Lower leg skin (tissue), 3 donors: ENCODE data around the gene KCNE1.

Experiments used
- CTCF ChIP-seq, 3 donors: fragments of 450-650 bp; IDR thresholded peaks; one replicate each; pipeline ENCODE4 v1.5.1; 2016; ENCODE audit warnings: antibody characterized with exemption in 3 of 3, mild to moderate bottlenecking in 3 of 3, moderate library complexity in 2 of 3
- POLR2A ChIP-seq, 2 donors: fragments of 450-650 bp; IDR thresholded peaks; one replicate each; pipeline ENCODE4 v1.6.1; 2016 to 2017; ENCODE audit warnings: antibody characterized with exemption in 2 of 2, mild to moderate bottlenecking in 1 of 2, moderate library complexity in 1 of 2

- TF ChIP-seq CTCF (IDR thresholded peaks at IDR 0.05), result no peak
- TF ChIP-seq POLR2A (IDR thresholded peaks at IDR 0.05), result no peak
Observed at GRCh38 chr21:34545079-34545884, 33.3 kb upstream of the KCNE1 start.
